IMR-90 (cell line): ENCODE measurements around the gene NRARP.

Experiments
- CEBPB ChIP-seq: IDR thresholded peaks from 2 replicates; pipeline ENCODE4 v1.6.1; 2012; ENCODE audit warnings: low read depth, low read length, improper control_type of control experiment
- FOS ChIP-seq: fragments of 150-350 bp; IDR thresholded peaks from 2 replicates; pipeline ENCODE4 v1.6.1; 2016; ENCODE audit warnings: low read depth, low read length
- NFE2L2 ChIP-seq: fragments of 150-350 bp; IDR thresholded peaks from 2 replicates; pipeline ENCODE4 v1.6.1; 2016; ENCODE audit warnings: low read depth, mild to moderate bottlenecking, low read length
- POLR2A ChIP-seq: IDR thresholded peaks from 2 replicates; pipeline ENCODE4 v1.6.1; 2012; ENCODE audit warnings: mild to moderate bottlenecking, low read depth, low read length
- TF ChIP-seq, protein P1 (sequence below): conservative IDR thresholded peaks from 2 replicates; pipeline ENCODE4 v1.5.1; 2012; ENCODE audit warnings: mild to moderate bottlenecking, low read depth, low read length, improper control_type of control experiment

GRCh38 chr9:137320555-137321384 is 18.7 kb upstream of the NRARP start:
- TF ChIP-seq NFE2L2 (no peak), POLR2A (no peak), CEBPB (no peak), FOS (no peak)
- TF ChIP-seq, protein P1, sequence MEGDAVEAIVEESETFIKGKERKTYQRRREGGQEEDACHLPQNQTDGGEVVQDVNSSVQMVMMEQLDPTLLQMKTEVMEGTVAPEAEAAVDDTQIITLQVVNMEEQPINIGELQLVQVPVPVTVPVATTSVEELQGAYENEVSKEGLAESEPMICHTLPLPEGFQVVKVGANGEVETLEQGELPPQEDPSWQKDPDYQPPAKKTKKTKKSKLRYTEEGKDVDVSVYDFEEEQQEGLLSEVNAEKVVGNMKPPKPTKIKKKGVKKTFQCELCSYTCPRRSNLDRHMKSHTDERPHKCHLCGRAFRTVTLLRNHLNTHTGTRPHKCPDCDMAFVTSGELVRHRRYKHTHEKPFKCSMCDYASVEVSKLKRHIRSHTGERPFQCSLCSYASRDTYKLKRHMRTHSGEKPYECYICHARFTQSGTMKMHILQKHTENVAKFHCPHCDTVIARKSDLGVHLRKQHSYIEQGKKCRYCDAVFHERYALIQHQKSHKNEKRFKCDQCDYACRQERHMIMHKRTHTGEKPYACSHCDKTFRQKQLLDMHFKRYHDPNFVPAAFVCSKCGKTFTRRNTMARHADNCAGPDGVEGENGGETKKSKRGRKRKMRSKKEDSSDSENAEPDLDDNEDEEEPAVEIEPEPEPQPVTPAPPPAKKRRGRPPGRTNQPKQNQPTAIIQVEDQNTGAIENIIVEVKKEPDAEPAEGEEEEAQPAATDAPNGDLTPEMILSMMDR: no peak
